SK-N-SH (cell line): Measurements from ENCODE around the gene CRIM1.

Experiments used
- CTCF ChIP-seq: fragments of 200-600 bp; sonication (generic); IDR thresholded peaks from 2 replicates; pipeline ENCODE4 v1.6.1; 2017; ENCODE audit warnings: antibody characterized with exemption, mild to moderate bottlenecking, moderate library complexity
- GABPA ChIP-seq: IDR thresholded peaks from 2 replicates; pipeline ENCODE4 v1.4.0; 2012; ENCODE audit warnings: low read depth, mild to moderate bottlenecking
- YY1 ChIP-seq: IDR thresholded peaks from 2 replicates; pipeline ENCODE4 v1.4.0; 2012; ENCODE audit warnings: low read depth, mild to moderate bottlenecking

- no peak for TF ChIP-seq CTCF
- TF ChIP-seq GABPA: no peak
- TF ChIP-seq YY1: no peak
These were observed 38.2 kb downstream of the CRIM1 start for GRCh38 chr2:36393738-36394256.
